ENCODE results near the gene PLPP1. TPM values are rescaled to one million over a fixed set of nuclear protein-coding genes. Genes with fewer than 3 reads are reported as not detected.
"Not testable (repeated sequence)": the region's sequence is repeated elsewhere in the genome, so short reads cannot be mapped to it uniquely, and the experiment has no call there.

PLPP1 gene
- total RNA-seq, 1 donor from 2014 or later, result 7.9 TPM

DNA sequence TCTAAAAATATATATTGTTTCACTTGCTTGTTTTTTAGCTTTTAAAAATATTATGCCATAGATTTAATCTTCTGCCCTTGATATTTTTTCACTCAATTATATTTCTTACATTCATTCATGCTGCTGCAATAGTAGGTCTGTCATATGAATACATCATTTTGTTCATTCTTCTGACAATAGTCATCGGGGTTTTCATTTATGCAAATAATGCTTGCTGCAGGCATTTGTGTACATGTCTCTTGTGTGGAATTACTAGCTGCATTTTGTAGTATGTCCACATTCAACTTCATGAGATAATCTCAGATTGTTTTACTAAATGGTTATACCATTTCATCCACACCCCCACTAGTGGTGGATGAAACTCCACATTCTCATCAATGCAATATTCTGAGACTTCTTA, 5.3 kb upstream of the PLPP1 start:
- peaks cover 4% of the 10 kb centered on the region for H3K4me1 Mint-ChIP-seq (ENCODE audit: low read depth)
- no peak for DNase-seq (ENCODE audit: low spot score, unreplicated experiment)
- TF ChIP-seq, protein P1, sequence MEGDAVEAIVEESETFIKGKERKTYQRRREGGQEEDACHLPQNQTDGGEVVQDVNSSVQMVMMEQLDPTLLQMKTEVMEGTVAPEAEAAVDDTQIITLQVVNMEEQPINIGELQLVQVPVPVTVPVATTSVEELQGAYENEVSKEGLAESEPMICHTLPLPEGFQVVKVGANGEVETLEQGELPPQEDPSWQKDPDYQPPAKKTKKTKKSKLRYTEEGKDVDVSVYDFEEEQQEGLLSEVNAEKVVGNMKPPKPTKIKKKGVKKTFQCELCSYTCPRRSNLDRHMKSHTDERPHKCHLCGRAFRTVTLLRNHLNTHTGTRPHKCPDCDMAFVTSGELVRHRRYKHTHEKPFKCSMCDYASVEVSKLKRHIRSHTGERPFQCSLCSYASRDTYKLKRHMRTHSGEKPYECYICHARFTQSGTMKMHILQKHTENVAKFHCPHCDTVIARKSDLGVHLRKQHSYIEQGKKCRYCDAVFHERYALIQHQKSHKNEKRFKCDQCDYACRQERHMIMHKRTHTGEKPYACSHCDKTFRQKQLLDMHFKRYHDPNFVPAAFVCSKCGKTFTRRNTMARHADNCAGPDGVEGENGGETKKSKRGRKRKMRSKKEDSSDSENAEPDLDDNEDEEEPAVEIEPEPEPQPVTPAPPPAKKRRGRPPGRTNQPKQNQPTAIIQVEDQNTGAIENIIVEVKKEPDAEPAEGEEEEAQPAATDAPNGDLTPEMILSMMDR (IDR thresholded peaks at IDR 0.05; ENCODE audit: unreplicated experiment), result no peak
- H3K36me3 Mint-ChIP-seq (ENCODE audit: insufficient read depth), result no peaks in the 10 kb centered on the region
- no peak overlapping the region for H3K27ac Mint-ChIP-seq
- H3K27me3 Mint-ChIP-seq, result peaks cover 14% of the 10 kb centered on the region
- H3K4me3 Mint-ChIP-seq (ENCODE audit: low read depth), result no peak overlapping the region
- H3K9me3 Mint-ChIP-seq (ENCODE audit: low read depth), result no peaks in the 10 kb centered on the region

DNA sequence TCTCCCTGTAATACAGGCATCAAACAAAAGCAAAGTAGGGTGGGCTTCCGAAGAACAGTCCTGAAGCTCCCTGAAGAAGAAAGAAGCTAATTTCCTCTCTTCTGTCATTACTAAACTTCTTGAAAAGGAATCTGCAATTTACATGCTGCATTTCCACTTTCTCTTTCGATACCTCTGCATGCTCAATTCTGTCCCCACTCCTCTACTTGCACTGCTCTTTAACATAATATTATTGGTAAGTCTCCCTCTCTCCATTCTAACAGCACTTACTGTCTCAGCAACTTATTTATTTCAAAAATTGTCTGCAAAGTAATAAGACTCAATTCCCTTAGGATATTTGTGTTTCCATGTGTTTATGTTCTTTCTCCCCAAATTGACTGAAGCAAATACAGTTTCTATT, 3.9 kb upstream of the PLPP1 start:
- Mint-ChIP-seq H3K9me3 (ENCODE audit: low read depth) (no peaks in the 10 kb centered on the region), H3K4me1 (ENCODE audit: low read depth) (peaks cover 8% of the 10 kb centered on the region), H3K36me3 (ENCODE audit: insufficient read depth) (no peaks in the 10 kb centered on the region), H3K27me3 (peaks cover 14% of the 10 kb centered on the region), H3K4me3 (ENCODE audit: low read depth) (no peak overlapping the region), H3K27ac (no peak overlapping the region)
- TF ChIP-seq, protein P1 (IDR thresholded peaks at IDR 0.05; ENCODE audit: unreplicated experiment), result no peak
- no peak for DNase-seq (ENCODE audit: low spot score, unreplicated experiment)

DNA sequence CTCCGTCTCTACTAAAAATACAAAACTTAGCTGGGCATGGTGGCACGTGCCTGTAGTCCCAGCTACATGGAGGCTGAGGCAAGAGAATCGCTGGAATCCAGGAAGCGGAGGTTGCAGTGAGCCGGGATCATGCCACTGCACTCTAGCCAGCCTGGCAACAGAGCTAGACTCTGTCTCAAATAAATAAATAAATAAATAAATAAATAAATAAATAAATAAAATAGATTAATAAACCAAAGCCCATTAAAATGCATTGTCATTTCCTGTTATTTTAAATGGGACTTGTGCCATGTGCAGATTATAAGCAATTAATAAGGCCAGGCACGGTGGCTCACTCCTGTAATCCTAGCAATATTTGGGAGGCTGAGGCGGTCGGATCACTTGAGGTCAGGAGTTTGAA, 2.6 kb upstream of the PLPP1 start:
- Mint-ChIP-seq H3K27me3 (peaks cover 14% of the 10 kb centered on the region), H3K4me1 (ENCODE audit: low read depth) (peaks cover 13% of the 10 kb centered on the region)
- not testable (repeated sequence) for H3K36me3 Mint-ChIP-seq (ENCODE audit: insufficient read depth); H3K27ac Mint-ChIP-seq; H3K4me3 Mint-ChIP-seq (ENCODE audit: low read depth); DNase-seq (ENCODE audit: low spot score, unreplicated experiment); H3K9me3 Mint-ChIP-seq (ENCODE audit: low read depth)

DNA sequence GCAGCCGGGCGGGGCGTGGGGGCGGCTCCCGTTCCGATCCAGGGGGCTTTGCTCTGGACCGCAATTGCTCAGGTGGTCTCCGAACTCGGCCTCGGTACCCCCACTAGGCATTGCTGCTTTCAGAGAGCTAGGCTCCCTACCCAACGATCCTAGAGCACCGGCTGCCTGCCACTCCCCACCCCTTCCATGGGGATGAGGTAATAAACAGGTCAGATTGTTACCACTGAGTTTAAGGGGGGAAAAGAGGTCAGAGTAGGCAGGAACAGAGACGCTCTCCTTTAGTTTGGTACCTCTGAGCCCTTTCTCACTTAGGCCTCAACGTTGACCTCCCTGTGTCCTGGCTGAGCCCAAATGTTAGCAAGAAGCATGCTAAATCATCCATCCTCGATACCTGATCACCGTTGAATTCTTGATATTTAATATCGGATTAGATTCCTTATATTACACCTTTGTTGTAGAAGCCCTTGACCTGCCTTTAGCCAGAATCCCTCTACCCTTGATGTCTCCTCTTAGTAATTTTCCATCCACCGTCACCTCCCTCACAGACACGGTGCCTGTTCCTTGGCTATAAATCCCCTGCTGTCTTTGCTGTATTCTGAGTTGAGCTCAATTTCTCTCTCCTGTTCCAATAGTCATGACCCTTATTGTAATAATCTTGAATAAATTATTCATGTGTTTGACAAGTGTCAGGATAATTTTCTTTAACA, 588 bp upstream of the PLPP1 start:
- no peak for DNase-seq (ENCODE audit: low spot score, unreplicated experiment)
- peak overlapping the region; percentile 85 for H3K4me3 Mint-ChIP-seq (ENCODE audit: low read depth)
- H3K9me3 Mint-ChIP-seq (ENCODE audit: low read depth), result no peaks in the 10 kb centered on the region
- peaks cover 8% of the 10 kb centered on the region for H3K27me3 Mint-ChIP-seq
- H3K36me3 Mint-ChIP-seq (ENCODE audit: insufficient read depth), result peaks cover 2% of the 10 kb centered on the region
- peaks cover 13% of the 10 kb centered on the region for H3K4me1 Mint-ChIP-seq (ENCODE audit: low read depth)
- TF ChIP-seq, protein P1 (IDR thresholded peaks at IDR 0.05; ENCODE audit: unreplicated experiment), result no peak
- peak overlapping the region; percentile 44 for H3K27ac Mint-ChIP-seq

DNA sequence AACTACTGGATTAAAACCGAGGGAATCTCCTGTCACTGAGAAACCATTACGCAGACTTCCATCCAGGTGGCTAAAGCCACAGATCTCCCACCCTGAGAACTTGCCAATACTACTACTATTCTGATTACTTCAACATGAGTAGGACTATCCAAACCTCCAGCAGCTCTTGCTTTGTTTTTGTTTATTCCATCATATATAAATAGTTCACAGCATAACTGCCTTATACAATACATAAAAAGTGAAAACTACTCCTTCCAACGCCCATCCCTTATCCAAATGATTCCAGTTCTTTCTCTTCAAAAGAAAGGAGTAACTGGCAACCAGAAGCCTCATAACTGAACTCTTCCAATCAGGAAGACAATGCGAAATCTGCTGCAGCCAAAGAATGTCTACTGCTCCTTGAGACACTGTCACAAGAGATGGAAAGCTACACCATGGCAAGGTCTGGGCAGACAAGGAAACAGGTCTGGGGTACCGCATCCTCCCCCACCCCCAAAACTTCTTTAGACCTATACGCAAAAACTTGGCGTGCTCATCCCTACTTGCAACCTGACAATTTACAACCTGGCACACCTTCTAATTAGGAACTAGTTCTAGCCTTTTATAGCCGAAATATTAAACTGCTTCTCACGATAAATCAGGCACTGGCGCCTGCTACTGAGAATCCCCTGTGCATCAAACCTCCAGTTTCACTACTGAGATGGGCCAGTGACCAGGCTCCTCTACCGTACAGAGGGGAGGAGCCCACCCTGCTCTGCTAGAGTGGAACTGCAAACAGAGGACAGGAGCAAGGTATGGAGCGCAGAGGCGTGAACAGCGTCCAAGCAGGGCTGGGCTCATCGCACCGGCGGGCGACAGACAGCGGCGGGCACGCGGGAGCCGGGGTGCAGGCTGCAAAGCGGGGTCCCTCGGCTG, 986 bp downstream of the PLPP1 start:
- TF ChIP-seq, protein P1 (IDR thresholded peaks at IDR 0.05; ENCODE audit: unreplicated experiment), result no peak
- H3K27ac Mint-ChIP-seq, result peak overlapping the region; percentile 80
- peak overlapping the region; percentile 85 for H3K4me3 Mint-ChIP-seq (ENCODE audit: low read depth)
- H3K27me3 Mint-ChIP-seq, result peaks cover 8% of the 10 kb centered on the region
- DNase-seq (ENCODE audit: low spot score, unreplicated experiment), result no peak
- H3K36me3 Mint-ChIP-seq (ENCODE audit: insufficient read depth), result peaks cover 2% of the 10 kb centered on the region
- H3K9me3 Mint-ChIP-seq (ENCODE audit: low read depth), result no peaks in the 10 kb centered on the region
- peaks cover 13% of the 10 kb centered on the region for H3K4me1 Mint-ChIP-seq (ENCODE audit: low read depth)
